Measurements from ENCODE around the gene MS4A18. TPM values are rescaled to one million over a fixed set of nuclear protein-coding genes. Genes with fewer than 3 reads are reported as not detected.
"Not testable (repeated sequence)": the region's sequence is repeated elsewhere in the genome, so short reads cannot be mapped to it uniquely, and the experiment has no call there.

MS4A18 gene
- not detected in 2 replicates for total RNA-seq
- not detected for polyA plus RNA-seq (2012)

- no peak for DNase-seq (ENCODE audit: low read depth)
Measured at GRCh38 chr11:60724420-60724819, at the start of gene MS4A18. TSS of gene MS4A18 (plus strand) at chr11:60724720.

DNA sequence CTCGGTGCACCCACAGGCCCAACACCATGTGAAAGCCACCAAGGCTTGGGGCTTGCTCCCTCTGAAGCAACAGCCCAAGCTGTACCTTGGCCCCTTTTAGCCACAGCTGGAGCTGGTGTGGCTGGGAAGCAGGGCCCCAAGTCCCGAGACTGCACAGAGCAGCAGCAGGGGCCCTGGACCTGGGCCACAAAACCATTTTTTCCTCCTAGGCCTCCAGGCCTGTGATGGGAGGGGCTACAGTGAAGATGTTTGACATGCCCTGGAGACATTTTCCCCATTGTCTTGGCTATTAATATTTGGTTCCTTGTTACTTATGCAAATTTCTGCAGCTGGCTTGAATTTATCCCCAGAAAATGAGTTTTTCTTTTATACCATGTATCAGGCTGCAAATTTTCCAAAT is 46.3 kb upstream of the MS4A18 start:
- not testable (repeated sequence) for DNase-seq (ENCODE audit: low read depth)

GRCh38 chr11:60679879-60680278 is 44.6 kb upstream of the MS4A18 start:
- no peak for DNase-seq (ENCODE audit: low read depth)

- no peak for DNase-seq (ENCODE audit: low read depth)
Measured at GRCh38 chr11:60680455-60681119, 43.9 kb upstream of the MS4A18 start.

GRCh38 chr11:60684541-60684848 is 40.0 kb upstream of the MS4A18 start:
- not testable (repeated sequence) for DNase-seq (ENCODE audit: low read depth)

DNA sequence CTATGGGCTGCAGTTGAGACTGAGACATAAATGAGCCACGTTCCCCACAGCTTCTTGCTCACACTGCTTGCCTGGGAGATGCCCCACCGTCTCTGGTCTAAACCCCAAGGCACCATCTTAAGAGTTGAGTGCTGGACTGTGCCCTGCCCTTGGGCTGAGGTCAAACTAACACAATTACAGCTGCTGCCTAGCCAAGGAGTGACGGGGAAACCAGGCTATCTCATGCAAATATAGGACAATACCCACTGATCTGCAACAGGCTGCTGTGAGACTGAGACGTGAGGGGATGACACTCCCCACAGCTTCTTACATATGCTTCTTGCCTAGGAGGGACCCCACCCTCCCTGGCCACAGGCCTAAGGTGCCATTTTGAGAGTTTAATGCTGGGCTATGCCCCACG is 32.9 kb upstream of the MS4A18 start:
- DNase-seq (ENCODE audit: low read depth): no peak

- DNase-seq (ENCODE audit: low read depth): peak; percentile 28
Measured at GRCh38 chr11:60699284-60699691, 25.2 kb upstream of the MS4A18 start, which contains the start of gene MS4A8. TSS of gene MS4A8 (plus strand) at chr11:60699612. CDS start at chr11:60700861, 1,249 bp downstream.

DNA sequence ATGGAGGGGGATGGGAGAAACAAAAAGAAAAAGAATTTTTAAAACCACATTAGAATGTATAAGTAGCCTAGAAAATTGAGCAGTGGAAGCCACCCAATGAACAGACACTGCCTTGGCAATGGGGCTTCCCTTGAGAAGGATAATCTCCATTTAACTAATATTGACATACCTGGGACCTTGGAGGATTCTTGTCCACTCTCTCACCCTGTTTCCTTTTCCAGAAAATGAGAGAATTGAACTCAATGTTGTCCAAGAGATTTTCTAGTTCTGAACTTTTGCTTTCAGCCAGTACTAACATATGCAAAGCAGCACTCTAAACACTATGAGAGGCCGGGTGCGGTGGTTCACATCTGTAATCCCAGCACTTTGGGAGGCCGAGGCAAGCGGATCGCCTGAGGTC is 24.6 kb upstream of the MS4A18 start:
- DNase-seq (ENCODE audit: low read depth): no peak

DNA sequence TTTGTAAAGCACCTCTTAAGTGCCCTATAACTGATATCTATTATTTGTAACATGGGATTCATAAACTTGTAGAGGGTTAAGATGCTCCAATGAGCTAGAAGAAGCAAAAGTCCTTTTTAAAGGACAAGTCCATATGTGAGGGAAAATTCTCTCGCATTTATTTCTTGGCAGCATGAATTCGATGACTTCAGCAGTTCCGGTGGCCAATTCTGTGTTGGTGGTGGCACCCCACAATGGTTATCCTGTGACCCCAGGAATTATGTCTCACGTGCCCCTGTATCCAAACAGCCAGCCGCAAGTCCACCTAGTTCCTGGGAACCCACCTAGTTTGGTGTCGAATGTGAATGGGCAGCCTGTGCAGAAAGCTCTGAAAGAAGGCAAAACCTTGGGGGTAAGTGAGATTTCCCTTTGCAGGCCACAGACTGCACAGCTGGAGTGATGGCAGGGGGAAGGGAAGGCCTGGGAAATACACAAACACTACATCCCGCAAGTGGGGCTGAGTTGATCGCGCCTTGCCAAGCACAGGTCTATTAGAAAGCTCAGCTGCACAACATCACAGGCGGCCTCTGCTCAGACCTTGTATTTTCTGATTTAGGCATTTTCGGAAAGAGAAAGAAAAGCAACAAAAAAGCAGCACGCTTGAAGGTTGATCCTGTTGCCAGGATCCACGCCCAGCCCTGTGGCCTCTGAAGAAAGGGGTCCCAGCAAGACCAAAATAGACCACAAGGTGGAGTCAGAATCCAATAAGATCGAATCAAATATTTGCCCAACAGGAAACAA is 23.6 kb upstream of the MS4A18 start:
- DNase-seq (ENCODE audit: low read depth): peak; percentile 21

- no peak for DNase-seq (ENCODE audit: low read depth)
Measured at GRCh38 chr11:60701469-60701818, 23.1 kb upstream of the MS4A18 start.

GRCh38 chr11:60703374-60703773 is 21.1 kb upstream of the MS4A18 start:
- no peak for DNase-seq (ENCODE audit: low read depth)

DNA sequence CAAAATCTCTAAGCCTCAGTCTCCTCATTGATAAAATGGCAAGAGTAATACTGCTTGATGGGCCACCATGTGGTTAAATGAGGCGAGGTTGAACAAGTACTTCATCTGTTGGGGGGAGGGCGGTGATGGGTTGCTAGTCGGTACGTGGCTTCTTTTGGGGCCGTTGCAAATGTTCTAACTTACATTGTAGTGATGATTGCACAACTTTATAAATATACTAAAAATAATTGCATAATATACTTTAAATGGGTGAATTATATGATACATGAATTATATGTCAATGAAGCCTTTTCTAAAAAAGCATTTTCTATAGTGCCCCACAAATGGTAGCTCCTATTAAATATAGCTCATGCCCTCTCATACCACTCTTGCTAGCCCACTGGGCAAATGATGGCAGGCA is 18.6 kb upstream of the MS4A18 start:
- no peak for DNase-seq (ENCODE audit: low read depth)

- DNase-seq (ENCODE audit: low read depth): no peak
Measured at GRCh38 chr11:60706931-60707330, 17.6 kb upstream of the MS4A18 start.

DNA sequence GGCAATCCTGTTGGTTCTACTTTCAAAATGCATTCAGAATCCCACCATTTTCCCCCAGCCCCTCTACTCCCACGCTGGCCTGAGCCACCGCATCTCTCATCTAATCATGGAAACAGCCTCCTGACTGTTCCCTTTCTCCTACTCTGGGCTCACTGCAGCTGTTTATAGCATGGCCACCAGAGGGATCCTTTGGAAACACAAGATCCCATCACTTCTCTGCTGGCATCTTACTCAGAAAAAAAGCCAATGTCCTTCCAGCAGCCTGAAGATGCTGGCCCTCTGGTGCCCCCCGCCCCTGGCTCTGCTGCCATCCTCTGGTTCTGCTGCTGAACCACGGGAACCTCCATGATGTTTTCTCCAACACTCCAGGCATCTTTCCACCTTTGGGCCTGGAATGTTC is 14.0 kb upstream of the MS4A18 start:
- peak; percentile 9 for DNase-seq (ENCODE audit: low read depth)

- no peak for DNase-seq (ENCODE audit: low read depth)
Measured at GRCh38 chr11:60711276-60711675, 13.2 kb upstream of the MS4A18 start.

- not testable (repeated sequence) for DNase-seq (ENCODE audit: low read depth)
Measured at GRCh38 chr11:60713423-60713822, 11.1 kb upstream of the MS4A18 start.

DNA sequence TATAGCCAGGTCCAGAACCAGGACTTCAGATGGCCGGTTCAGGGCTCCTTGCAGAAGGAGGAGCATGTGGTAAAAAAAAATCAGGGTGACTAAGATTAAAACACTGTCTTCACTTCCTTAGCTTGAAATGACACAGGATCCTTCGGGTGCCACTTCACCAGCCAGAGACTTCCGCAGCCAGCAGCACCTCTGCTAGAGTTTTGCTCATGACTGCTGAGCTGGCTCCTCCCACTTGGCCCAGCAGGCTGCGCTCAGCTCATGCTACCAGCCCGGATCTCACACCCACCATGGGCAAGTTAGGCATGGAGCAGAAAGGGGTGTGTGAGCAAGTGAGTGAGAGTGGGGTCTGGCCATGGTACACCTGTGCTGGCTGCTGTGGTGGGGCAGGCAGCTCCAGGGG is 6.6 kb upstream of the MS4A18 start:
- no peak for DNase-seq (ENCODE audit: low read depth)

- no peak for DNase-seq (ENCODE audit: low read depth)
Measured at GRCh38 chr11:60718524-60719316, 5.8 kb upstream of the MS4A18 start.

DNA sequence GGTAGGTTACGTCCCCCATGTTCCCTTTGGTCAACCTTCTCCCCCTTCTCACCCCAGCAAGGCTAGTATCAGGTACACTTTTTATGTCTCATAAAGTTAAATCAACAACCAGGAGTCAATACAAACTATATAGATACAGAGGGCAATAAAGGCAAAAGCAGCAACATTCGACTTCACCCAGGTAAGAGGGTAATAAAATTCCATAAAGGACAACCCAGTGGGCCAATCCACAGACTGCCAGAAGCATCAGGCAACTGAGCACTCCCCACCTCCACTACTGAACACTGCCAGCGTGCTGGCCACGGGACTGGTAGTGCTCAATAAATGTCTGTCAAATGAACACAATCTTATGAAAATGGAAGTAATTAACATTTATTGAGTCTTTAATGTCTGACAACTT is 5.1 kb upstream of the MS4A18 start:
- no peak for DNase-seq (ENCODE audit: low read depth)

- no peak for DNase-seq (ENCODE audit: low read depth)
Measured at GRCh38 chr11:60720460-60720859, 4.1 kb upstream of the MS4A18 start.

DNA sequence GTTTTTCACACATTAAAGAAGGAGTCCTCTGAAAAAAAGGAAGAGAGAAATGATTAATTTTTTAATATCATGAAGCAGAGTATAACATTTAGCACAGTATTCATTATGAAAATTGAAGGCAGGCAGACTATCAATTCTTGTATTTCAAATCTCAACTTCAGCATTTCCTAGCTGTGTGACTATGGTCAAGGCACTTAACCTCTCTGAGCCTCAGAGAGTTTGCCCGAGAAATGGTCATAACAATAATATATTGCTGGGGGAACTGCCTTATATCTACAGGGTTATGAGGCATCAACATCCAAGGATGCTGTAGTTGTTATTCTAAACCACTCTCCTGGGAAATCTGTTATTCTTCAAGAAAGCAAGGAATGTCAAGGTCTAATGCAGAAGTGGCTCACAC is 1.1 kb downstream of the MS4A18 start:
- DNase-seq (ENCODE audit: low read depth): no peak

- no peak for DNase-seq (ENCODE audit: low read depth)
Measured at GRCh38 chr11:60731586-60731985, 7.1 kb downstream of the MS4A18 start.
